HG02642 (cell line): Measurements from ENCODE around the gene GPR146.
A peak's percentile ranks its signal among the peaks of the same experiment; 100 is the strongest.
"Not testable (repeated sequence)": the region's sequence is repeated elsewhere in the genome, so short reads cannot be mapped to it uniquely, and the experiment has no call there.

Experiments used
- ATAC-seq: cut with Tn5 transposase; IDR thresholded peaks from one replicate; pipeline ENCODE4 v1.9.1; 2021; ENCODE audit warnings: mild to moderate bottlenecking; ENCODE audit not compliant: unreplicated experiment, poor library complexity

GPR146 gene

GRCh38 chr7:1073142-1073977 is 29.0 kb downstream of the GPR146 start:
- no peak for ATAC-seq

- ATAC-seq: not testable (repeated sequence)
Observed at GRCh38 chr7:1074018-1074417, 29.7 kb downstream of the GPR146 start.

- ATAC-seq: no peak
Observed at GRCh38 chr7:1074593-1075431, 30.5 kb downstream of the GPR146 start.

GRCh38 chr7:1076184-1077072 is 32.1 kb downstream of the GPR146 start:
- ATAC-seq: no peak

GRCh38 chr7:1078519-1078918 is 34.2 kb downstream of the GPR146 start:
- ATAC-seq: no peak

GRCh38 chr7:1078985-1079384 is 34.6 kb downstream of the GPR146 start:
- ATAC-seq: no peak

GRCh38 chr7:1079546-1079945 is 35.2 kb downstream of the GPR146 start:
- ATAC-seq: no peak

GRCh38 chr7:1080252-1080920 is 36.0 kb downstream of the GPR146 start:
- no peak for ATAC-seq

- ATAC-seq: no peak
Observed at GRCh38 chr7:1080921-1081255, 36.5 kb downstream of the GPR146 start.

GRCh38 chr7:1081336-1081735 is 37.0 kb downstream of the GPR146 start:
- no peak for ATAC-seq

GRCh38 chr7:1081931-1082401 is 37.6 kb downstream of the GPR146 start:
- ATAC-seq: no peak

GRCh38 chr7:1083729-1084657 is 39.6 kb downstream of the GPR146 start:
- no peak for ATAC-seq

- no peak for ATAC-seq
Observed at GRCh38 chr7:1085266-1085665, 40.9 kb downstream of the GPR146 start.

- no peak for ATAC-seq
Observed at GRCh38 chr7:1085910-1086421, 41.6 kb downstream of the GPR146 start.

GRCh38 chr7:1086588-1087464 is 42.5 kb downstream of the GPR146 start:
- ATAC-seq: peak; percentile 73

- ATAC-seq: no peak
Observed at GRCh38 chr7:1087465-1087814, 43.1 kb downstream of the GPR146 start.

GRCh38 chr7:1087952-1088920 is 43.9 kb downstream of the GPR146 start, which contains the start of gene GPER1:
Gene GPER1, plus strand, starts transcription at chr7:1088113. Its CDS starts 3,616 bp downstream, at chr7:1091729.
- ATAC-seq: no peak
